ENCODE data around the gene NAP1L5. TPM values are rescaled to one million over a fixed set of nuclear protein-coding genes. Genes with fewer than 3 reads are reported as not detected.

Gene NAP1L5
- total and polyA plus RNA-seq, 9 of the 15 experiments (the other 6 are each of a cell fraction or from before 2014, with no cell fraction given): 2.4 to 10.6 (median 7.0) TPM

- TF ChIP-seq RAD51 (IDR thresholded peaks at IDR 0.05; ENCODE audit: borderline replicate concordance, low read depth) (peak; percentile 41; the same call in 1 of the 2 replicates), NCOA1 (IDR thresholded peaks at IDR 0.05; ENCODE audit: low read depth) (peak; percentile 30; the same call in 1 of the 2 replicates), L3MBTL2 (IDR thresholded peaks at IDR 0.05) (0 out of 2 replicates have a peak, but pooled peaks have one; percentile 15), HNRNPLL (IDR thresholded peaks at IDR 0.05; ENCODE audit: low read depth, low read length, poor library complexity, severe bottlenecking) (peak; percentile 59), USF1 (CRISPR knock-in tag; IDR thresholded peaks at IDR 0.05) (peak; percentile 77), IRF9 (tag; IDR thresholded peaks at IDR 0.05) (no peak), AFF1 (IDR thresholded peaks at IDR 0.05; ENCODE audit: low read depth in 1 of 2, partially characterized antibody in 2 of 2) (no peak), CREM (IDR thresholded peaks at IDR 0.05; ENCODE audit: low read depth) (peak; percentile 88), MAX (CRISPR knock-in tag; IDR thresholded peaks at IDR 0.05) (peak; percentile 9; the same call in 1 of the 2 replicates), ZBTB12 (CRISPR knock-in tag; IDR thresholded peaks at IDR 0.05) (peak; percentile 28; the same call in 1 of the 2 replicates), SUPT5H (IDR thresholded peaks at IDR 0.05) (0 out of 2 replicates have a peak, but pooled peaks have one; percentile 38), CTBP1 (IDR thresholded peaks at IDR 0.05; ENCODE audit: borderline replicate concordance) (peak; percentile 28; the same call in 1 of the 2 replicates), RBBP5 (IDR thresholded peaks at IDR 0.05; ENCODE audit: borderline replicate concordance, insufficient read depth, low read length, poor library complexity, severe bottlenecking) (peak; percentile 59), CREB1 (IDR thresholded peaks at IDR 0.05) (peak; percentile 87), CREB1 (CRISPR knock-in tag; IDR thresholded peaks at IDR 0.05) (peak; percentile 81), ZFX (CRISPR knock-in tag; IDR thresholded peaks at IDR 0.05) (peak; percentile 46), TAF1 (IDR thresholded peaks at IDR 0.05; ENCODE audit: control insufficient read depth, extremely low read depth, insufficient read depth, low read length, severe bottlenecking) (peak; percentile 20), TFAP4 (CRISPR knock-in tag; IDR thresholded peaks at IDR 0.05; ENCODE audit: borderline replicate concordance) (peak; percentile 82)
These were observed at the start of gene NAP1L5 (continued) for GRCh38 chr4:88697588-88698329.

Measured in K562 (cell line).